HG02840 (cell line): ENCODE results near the gene MOGAT1.
A peak's percentile ranks its signal among the peaks of the same experiment; 100 is the strongest.
"Not testable (repeated sequence)": the region's sequence is repeated elsewhere in the genome, so short reads cannot be mapped to it uniquely, and the experiment has no call there.

ENCODE experiments used
- ATAC-seq: cut with Tn5 transposase; IDR thresholded peaks from one replicate; pipeline ENCODE4 v1.9.1; 2021; ENCODE audit warnings: mild to moderate bottlenecking, moderate library complexity, moderate number of reproducible peaks; ENCODE audit not compliant: unreplicated experiment, low FRiP score

MOGAT1 gene

GRCh38 chr2:222736924-222737323, 65.5 kb downstream of the MOGAT1 start:
- ATAC-seq = no peak

- no peak for ATAC-seq
These were observed 66.9 kb downstream of the MOGAT1 start for GRCh38 chr2:222738312-222738711.

- no peak for ATAC-seq
These were observed 67.4 kb downstream of the MOGAT1 start for GRCh38 chr2:222738809-222739208.

- no peak for ATAC-seq
These were observed 68.5 kb downstream of the MOGAT1 start for GRCh38 chr2:222739939-222740338.

GRCh38 chr2:222743251-222743812, 71.9 kb downstream of the MOGAT1 start:
- ATAC-seq = no peak

- no peak for ATAC-seq
These were observed 74.5 kb downstream of the MOGAT1 start for GRCh38 chr2:222745836-222746559.

GRCh38 chr2:222747526-222748160, 76.2 kb downstream of the MOGAT1 start:
- peak; percentile 77 for ATAC-seq

- ATAC-seq = no peak
These were observed 79.1 kb downstream of the MOGAT1 start for GRCh38 chr2:222750533-222750932.

GRCh38 chr2:222751238-222751637, 79.8 kb downstream of the MOGAT1 start:
- ATAC-seq = no peak

GRCh38 chr2:222751821-222752719, 80.6 kb downstream of the MOGAT1 start:
- ATAC-seq = no peak

- no peak for ATAC-seq
These were observed 81.3 kb downstream of the MOGAT1 start for GRCh38 chr2:222752746-222753145.

GRCh38 chr2:222753251-222753824, 81.9 kb downstream of the MOGAT1 start:
- no peak for ATAC-seq

- no peak for ATAC-seq
These were observed 83.0 kb downstream of the MOGAT1 start for GRCh38 chr2:222754324-222754930.

- ATAC-seq = not testable (repeated sequence)
These were observed 84.1 kb downstream of the MOGAT1 start for GRCh38 chr2:222755593-222755992.

GRCh38 chr2:222756362-222756831, 84.9 kb downstream of the MOGAT1 start:
- ATAC-seq = no peak

- no peak for ATAC-seq
These were observed 85.6 kb downstream of the MOGAT1 start for GRCh38 chr2:222756951-222757650.
